ENCODE measurements around the gene TRAF5.
"Not testable (repeated sequence)": the region's sequence is repeated elsewhere in the genome, so short reads cannot be mapped to it uniquely, and the experiment has no call there.

Gene TRAF5

GRCh38 chr1:211326528-211327345 is at the start of gene TRAF5:
Gene TRAF5 (plus strand): TSS chr1:211326833. CDS start chr1:211353240, 26,407 bp downstream.
- DNase-seq = peak; percentile 51 to 61

- no peak for DNase-seq
Measured at GRCh38 chr1:211279340-211279739, 47.3 kb upstream of the TRAF5 start.

- DNase-seq = no peak
Measured at GRCh38 chr1:211280910-211281309, 45.7 kb upstream of the TRAF5 start.

- DNase-seq = no peak
Measured at GRCh38 chr1:211281320-211282022, 45.2 kb upstream of the TRAF5 start.

GRCh38 chr1:211282023-211282373 is 44.6 kb upstream of the TRAF5 start:
- no peak for DNase-seq

GRCh38 chr1:211285196-211285595 is 41.4 kb upstream of the TRAF5 start:
- DNase-seq = no peak

- DNase-seq = no peak
Measured at GRCh38 chr1:211287218-211287617, 39.4 kb upstream of the TRAF5 start.

GRCh38 chr1:211292411-211292810 is 34.2 kb upstream of the TRAF5 start:
- DNase-seq = no peak

GRCh38 chr1:211296396-211296795 is 30.2 kb upstream of the TRAF5 start:
- DNase-seq = no peak

- peak; percentile 47 to 63 for DNase-seq
Measured at GRCh38 chr1:211305044-211305443, 21.6 kb upstream of the TRAF5 start.

GRCh38 chr1:211309617-211310016 is 17.0 kb upstream of the TRAF5 start:
- no peak for DNase-seq

- no peak for DNase-seq
Measured at GRCh38 chr1:211313392-211313791, 13.2 kb upstream of the TRAF5 start.

GRCh38 chr1:211318576-211319280 is 7.9 kb upstream of the TRAF5 start:
- DNase-seq = no peak

- DNase-seq = no peak
Measured at GRCh38 chr1:211319892-211320291, 6.7 kb upstream of the TRAF5 start.

- DNase-seq = no peak
Measured at GRCh38 chr1:211320980-211321379, 5.7 kb upstream of the TRAF5 start.

GRCh38 chr1:211321646-211322045 is 5.0 kb upstream of the TRAF5 start:
- not testable (repeated sequence) for DNase-seq

- DNase-seq = peak; percentile 62 to 73
Measured at GRCh38 chr1:211323156-211324063, 3.2 kb upstream of the TRAF5 start.

GRCh38 chr1:211324992-211325775 is 1.4 kb upstream of the TRAF5 start:
- no peak for DNase-seq

GRCh38 chr1:211326140-211326527 is 499 bp upstream of the TRAF5 start:
- no peak for DNase-seq

GRCh38 chr1:211327346-211327921 is 801 bp downstream of the TRAF5 start:
- peak; percentile 37 to 55 for DNase-seq

- DNase-seq = no peak
Measured at GRCh38 chr1:211328084-211328694, 1.6 kb downstream of the TRAF5 start.

Measured in activated CD4-positive, alpha-beta T cell treated with anti-CD3 and anti-CD28 coated beads, Interleukin-2, amount 50 U/mL, for 48 hours (primary cell).